ENCODE measurements around the gene FBLN5.

FBLN5 gene

DNA sequence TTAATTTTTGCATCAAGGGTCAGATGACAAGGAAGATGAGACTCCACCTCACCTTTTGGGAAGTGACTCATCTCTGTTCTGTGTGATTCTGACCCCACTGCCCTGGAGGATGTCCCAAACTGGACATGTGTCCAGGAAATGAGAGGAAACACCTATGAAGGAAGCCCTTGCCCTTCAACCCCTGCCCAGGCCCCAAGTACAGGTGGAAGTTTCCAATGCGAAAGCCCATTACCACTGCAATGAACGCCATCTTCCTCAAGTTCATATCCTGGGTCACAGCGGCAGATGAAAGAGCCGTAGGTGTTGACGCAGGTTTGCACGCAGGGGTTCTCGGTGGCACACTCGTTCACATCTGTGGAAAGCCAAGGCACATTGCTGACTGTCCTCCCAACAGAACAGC is 60.5 kb downstream of the FBLN5 start:
- no peaks in the 10 kb centered on the region for H3K27me3 ChIP-seq (ENCODE audit: control insufficient read depth in 2 of 2, insufficient read depth in 2 of 2, low read length in 2 of 2)
- no peaks in the 10 kb centered on the region for H3K36me3 ChIP-seq (ENCODE audit: control insufficient read depth in 2 of 2, insufficient read depth in 2 of 2, low read length in 2 of 2)
- peaks cover 0 to 5% of the 10 kb centered on the region in 2 donors for H3K4me1 ChIP-seq (ENCODE audit: control insufficient read depth in 2 of 2, insufficient read depth in 2 of 2, low read length in 2 of 2)
- H3K27ac ChIP-seq (ENCODE audit: low read depth in 2 of 2, low read length in 2 of 2) = no peak overlapping the region
- no peak overlapping the region for H3K4me3 ChIP-seq (ENCODE audit: low read length in 2 of 2)
- H3K9ac ChIP-seq (ENCODE audit: low read depth in 1 of 2, low read length in 2 of 2) = no peak overlapping the region
- H3K9me3 ChIP-seq (ENCODE audit: control insufficient read depth in 2 of 2, low read length in 2 of 2) = no peaks in the 10 kb centered on the region

DNA sequence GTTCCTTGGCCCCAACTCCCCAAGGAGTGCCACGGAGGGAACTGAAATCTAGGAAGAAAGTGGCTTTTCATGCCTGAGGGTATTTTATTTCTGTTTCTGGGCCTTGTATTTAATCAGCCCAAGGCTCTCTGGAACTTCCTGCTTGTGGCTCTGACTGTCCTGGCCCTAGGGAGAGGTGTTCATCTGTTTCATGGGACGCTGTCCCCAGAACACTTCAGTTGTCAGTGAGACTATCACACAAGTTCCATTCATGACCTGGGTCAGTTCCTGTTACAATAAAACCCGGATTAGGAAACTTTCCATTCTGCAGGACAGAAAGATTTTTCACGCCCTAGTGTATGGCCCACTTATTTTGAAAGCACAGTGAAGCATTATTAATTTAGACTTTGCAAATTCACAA is 61.7 kb downstream of the FBLN5 start:
- no peaks in the 10 kb centered on the region for H3K36me3 ChIP-seq (ENCODE audit: control insufficient read depth in 2 of 2, insufficient read depth in 2 of 2, low read length in 2 of 2)
- H3K9me3 ChIP-seq (ENCODE audit: control insufficient read depth in 2 of 2, low read length in 2 of 2) = no peaks in the 10 kb centered on the region
- H3K9ac ChIP-seq (ENCODE audit: low read depth in 1 of 2, low read length in 2 of 2) = no peak overlapping the region
- H3K4me1 ChIP-seq (ENCODE audit: control insufficient read depth in 2 of 2, insufficient read depth in 2 of 2, low read length in 2 of 2) = peaks cover 0 to 5% of the 10 kb centered on the region in 2 donors
- no peaks in the 10 kb centered on the region for H3K27me3 ChIP-seq (ENCODE audit: control insufficient read depth in 2 of 2, insufficient read depth in 2 of 2, low read length in 2 of 2)
- H3K4me3 ChIP-seq (ENCODE audit: low read length in 2 of 2) = no peak overlapping the region
- H3K27ac ChIP-seq (ENCODE audit: low read depth in 2 of 2, low read length in 2 of 2) = no peak overlapping the region

DNA sequence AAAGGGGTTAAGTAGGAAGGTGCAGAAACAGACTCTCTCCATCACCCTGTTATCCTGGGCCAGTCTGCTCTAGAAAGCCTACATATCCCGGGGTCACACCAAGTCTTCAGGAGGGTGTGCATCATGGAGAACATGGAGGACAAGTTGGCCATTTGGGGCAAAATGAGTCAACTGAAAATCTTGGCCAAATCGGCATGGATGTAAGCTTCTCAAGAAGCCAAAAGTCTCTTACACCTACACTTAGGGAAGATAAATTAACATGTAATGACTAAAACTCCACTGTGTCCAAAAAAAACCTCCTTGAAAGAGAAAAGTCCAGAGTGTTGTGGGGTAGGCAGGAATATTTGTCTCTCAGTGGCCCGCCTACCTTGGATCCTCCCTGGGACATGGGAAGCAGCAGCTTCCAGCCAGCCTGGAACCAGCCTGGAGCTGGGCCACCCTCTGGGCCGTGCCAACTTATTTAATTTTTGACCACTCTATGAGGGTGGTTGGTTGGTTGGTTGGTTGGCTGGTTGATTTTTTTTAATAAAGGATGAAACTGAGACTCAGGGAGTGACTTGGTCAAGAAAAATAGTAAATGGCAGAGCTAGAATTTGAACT is 62.3 kb downstream of the FBLN5 start:
- peaks cover 0 to 5% of the 10 kb centered on the region in 2 donors for H3K4me1 ChIP-seq (ENCODE audit: control insufficient read depth in 2 of 2, insufficient read depth in 2 of 2, low read length in 2 of 2)

GRCh38 chr14:91884664-91885063 is 62.8 kb downstream of the FBLN5 start:
- Histone ChIP-seq H3K36me3 (ENCODE audit: control insufficient read depth in 2 of 2, insufficient read depth in 2 of 2, low read length in 2 of 2) (no peaks in the 10 kb centered on the region), H3K9me3 (ENCODE audit: control insufficient read depth in 2 of 2, low read length in 2 of 2) (no peaks in the 10 kb centered on the region), H3K4me1 (ENCODE audit: control insufficient read depth in 2 of 2, insufficient read depth in 2 of 2, low read length in 2 of 2) (peaks cover 0 to 3% of the 10 kb centered on the region in 2 donors), H3K9ac (ENCODE audit: low read depth in 1 of 2, low read length in 2 of 2) (no peak overlapping the region), H3K4me3 (ENCODE audit: low read length in 2 of 2) (no peak overlapping the region), H3K27ac (ENCODE audit: low read depth in 2 of 2, low read length in 2 of 2) (no peak overlapping the region), H3K27me3 (ENCODE audit: control insufficient read depth in 2 of 2, insufficient read depth in 2 of 2, low read length in 2 of 2) (no peaks in the 10 kb centered on the region)

More for the DNA sequence above, 62.3 kb downstream of the FBLN5 start:
- Histone ChIP-seq H3K27me3 (ENCODE audit: control insufficient read depth in 2 of 2, insufficient read depth in 2 of 2, low read length in 2 of 2) (no peaks in the 10 kb centered on the region), H3K9me3 (ENCODE audit: control insufficient read depth in 2 of 2, low read length in 2 of 2) (no peaks in the 10 kb centered on the region), H3K4me3 (ENCODE audit: low read length in 2 of 2) (no peak overlapping the region), H3K36me3 (ENCODE audit: control insufficient read depth in 2 of 2, insufficient read depth in 2 of 2, low read length in 2 of 2) (no peaks in the 10 kb centered on the region), H3K9ac (ENCODE audit: low read depth in 1 of 2, low read length in 2 of 2) (no peak overlapping the region), H3K27ac (ENCODE audit: low read depth in 2 of 2, low read length in 2 of 2) (no peak overlapping the region)

DNA sequence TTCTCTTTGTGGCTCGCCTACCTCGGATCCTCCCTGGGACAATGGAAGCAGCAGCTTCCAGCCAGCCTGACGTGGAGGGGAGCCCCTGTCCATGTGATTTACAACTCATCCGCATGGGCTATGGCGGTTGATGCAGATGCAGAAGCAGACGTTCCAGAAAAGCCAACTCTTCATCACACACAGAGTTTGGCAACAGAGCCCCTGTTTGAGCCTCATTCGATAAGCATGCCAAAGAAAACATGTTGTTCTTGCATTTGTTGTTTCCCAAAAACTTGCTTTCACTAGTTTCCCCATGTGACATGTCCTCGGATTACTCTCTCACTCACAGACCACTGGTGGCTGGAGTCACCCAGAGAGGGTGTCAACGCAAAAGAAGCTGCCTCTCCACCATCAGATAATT is 63.7 kb downstream of the FBLN5 start:
- H3K4me1 ChIP-seq (ENCODE audit: control insufficient read depth in 2 of 2, insufficient read depth in 2 of 2, low read length in 2 of 2) = no peaks in the 10 kb centered on the region
- no peaks in the 10 kb centered on the region for H3K36me3 ChIP-seq (ENCODE audit: control insufficient read depth in 2 of 2, insufficient read depth in 2 of 2, low read length in 2 of 2)
- no peak overlapping the region for H3K9ac ChIP-seq (ENCODE audit: low read depth in 1 of 2, low read length in 2 of 2)
- no peak overlapping the region for H3K4me3 ChIP-seq (ENCODE audit: low read length in 2 of 2)
- no peaks in the 10 kb centered on the region for H3K9me3 ChIP-seq (ENCODE audit: control insufficient read depth in 2 of 2, low read length in 2 of 2)
- H3K27me3 ChIP-seq (ENCODE audit: control insufficient read depth in 2 of 2, insufficient read depth in 2 of 2, low read length in 2 of 2) = no peaks in the 10 kb centered on the region
- no peak overlapping the region for H3K27ac ChIP-seq (ENCODE audit: low read depth in 2 of 2, low read length in 2 of 2)

DNA sequence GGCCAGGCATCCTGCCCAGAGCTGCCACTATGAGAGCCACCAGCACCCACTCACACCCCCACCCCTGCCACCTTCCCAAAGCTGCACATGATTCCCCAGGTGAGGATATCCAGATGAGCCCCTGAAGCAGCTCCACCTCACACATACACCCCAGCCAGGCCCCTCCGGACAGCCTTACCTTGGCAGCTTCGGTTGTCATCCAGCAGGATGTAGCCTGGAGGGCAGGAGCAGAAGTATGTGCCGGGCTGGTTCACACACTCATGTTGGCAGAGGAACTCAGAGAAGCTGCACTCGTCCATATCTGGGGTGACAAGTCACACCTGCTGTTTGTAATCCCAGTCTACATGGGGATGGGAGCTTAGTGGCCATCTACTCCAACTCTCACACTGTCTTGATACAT is 64.7 kb downstream of the FBLN5 start:
- Histone ChIP-seq H3K4me1 (ENCODE audit: control insufficient read depth in 2 of 2, insufficient read depth in 2 of 2, low read length in 2 of 2) (no peaks in the 10 kb centered on the region), H3K27me3 (ENCODE audit: control insufficient read depth in 2 of 2, insufficient read depth in 2 of 2, low read length in 2 of 2) (no peaks in the 10 kb centered on the region), H3K36me3 (ENCODE audit: control insufficient read depth in 2 of 2, insufficient read depth in 2 of 2, low read length in 2 of 2) (no peaks in the 10 kb centered on the region), H3K4me3 (ENCODE audit: low read length in 2 of 2) (no peak overlapping the region), H3K9ac (ENCODE audit: low read depth in 1 of 2, low read length in 2 of 2) (no peak overlapping the region), H3K27ac (ENCODE audit: low read depth in 2 of 2, low read length in 2 of 2) (no peak overlapping the region), H3K9me3 (ENCODE audit: control insufficient read depth in 2 of 2, low read length in 2 of 2) (no peaks in the 10 kb centered on the region)

DNA sequence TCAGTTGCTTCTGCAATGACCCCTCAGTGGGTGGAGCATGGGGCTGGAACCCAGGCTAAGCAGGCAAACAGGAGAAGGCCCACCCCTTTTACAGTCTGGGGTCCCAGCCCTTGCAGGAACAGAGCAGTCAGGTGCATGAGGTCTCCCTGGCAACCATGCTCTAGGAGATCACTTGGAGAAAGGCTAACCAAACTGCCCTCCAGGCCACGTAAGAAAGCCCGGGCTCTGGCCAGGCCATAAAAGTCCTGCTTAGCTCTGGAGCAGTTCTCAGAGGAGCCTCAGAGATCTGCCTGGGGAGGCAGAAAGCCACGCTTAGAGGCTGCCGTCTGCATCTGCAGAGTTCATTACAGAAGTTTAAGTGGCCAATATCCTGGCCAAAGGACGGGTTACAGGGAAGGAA is 65.1 kb downstream of the FBLN5 start:
- H3K4me3 ChIP-seq (ENCODE audit: low read length in 2 of 2) = no peak overlapping the region
- H3K9ac ChIP-seq (ENCODE audit: low read depth in 1 of 2, low read length in 2 of 2) = no peak overlapping the region
- H3K27me3 ChIP-seq (ENCODE audit: control insufficient read depth in 2 of 2, insufficient read depth in 2 of 2, low read length in 2 of 2) = no peaks in the 10 kb centered on the region
- H3K27ac ChIP-seq (ENCODE audit: low read depth in 2 of 2, low read length in 2 of 2) = no peak overlapping the region
- no peaks in the 10 kb centered on the region for H3K9me3 ChIP-seq (ENCODE audit: control insufficient read depth in 2 of 2, low read length in 2 of 2)
- H3K36me3 ChIP-seq (ENCODE audit: control insufficient read depth in 2 of 2, insufficient read depth in 2 of 2, low read length in 2 of 2) = no peaks in the 10 kb centered on the region
- no peaks in the 10 kb centered on the region for H3K4me1 ChIP-seq (ENCODE audit: control insufficient read depth in 2 of 2, insufficient read depth in 2 of 2, low read length in 2 of 2)

GRCh38 chr14:91879196-91879595 is 68.3 kb downstream of the FBLN5 start:
- H3K27me3 ChIP-seq (ENCODE audit: control insufficient read depth in 2 of 2, insufficient read depth in 2 of 2, low read length in 2 of 2) = no peaks in the 10 kb centered on the region
- H3K36me3 ChIP-seq (ENCODE audit: control insufficient read depth in 2 of 2, insufficient read depth in 2 of 2, low read length in 2 of 2) = no peaks in the 10 kb centered on the region
- H3K27ac ChIP-seq (ENCODE audit: low read depth in 2 of 2, low read length in 2 of 2) = no peak overlapping the region
- H3K9me3 ChIP-seq (ENCODE audit: control insufficient read depth in 2 of 2, low read length in 2 of 2) = no peaks in the 10 kb centered on the region
- H3K4me3 ChIP-seq (ENCODE audit: low read length in 2 of 2) = no peak overlapping the region
- peaks cover 4 to 8% of the 10 kb centered on the region in 2 donors for H3K4me1 ChIP-seq (ENCODE audit: control insufficient read depth in 2 of 2, insufficient read depth in 2 of 2, low read length in 2 of 2)
- H3K9ac ChIP-seq (ENCODE audit: low read depth in 1 of 2, low read length in 2 of 2) = no peak overlapping the region

- no peaks in the 10 kb centered on the region for H3K9me3 ChIP-seq (ENCODE audit: control insufficient read depth in 2 of 2, low read length in 2 of 2)
- H3K36me3 ChIP-seq (ENCODE audit: control insufficient read depth in 2 of 2, insufficient read depth in 2 of 2, low read length in 2 of 2) = no peaks in the 10 kb centered on the region
- no peak overlapping the region for H3K4me3 ChIP-seq (ENCODE audit: low read length in 2 of 2)
- H3K9ac ChIP-seq (ENCODE audit: low read depth in 1 of 2, low read length in 2 of 2) = no peak overlapping the region
- no peak overlapping the region for H3K27ac ChIP-seq (ENCODE audit: low read depth in 2 of 2, low read length in 2 of 2)
- H3K4me1 ChIP-seq (ENCODE audit: control insufficient read depth in 2 of 2, insufficient read depth in 2 of 2, low read length in 2 of 2) = peaks cover 5 to 13% of the 10 kb centered on the region in 2 donors
- H3K27me3 ChIP-seq (ENCODE audit: control insufficient read depth in 2 of 2, insufficient read depth in 2 of 2, low read length in 2 of 2) = no peaks in the 10 kb centered on the region
Measured at GRCh38 chr14:91878274-91878673, 69.2 kb downstream of the FBLN5 start.

GRCh38 chr14:91877376-91877915 is 70.0 kb downstream of the FBLN5 start:
- Histone ChIP-seq H3K27me3 (ENCODE audit: control insufficient read depth in 2 of 2, insufficient read depth in 2 of 2, low read length in 2 of 2) (no peaks in the 10 kb centered on the region), H3K27ac (ENCODE audit: low read depth in 2 of 2, low read length in 2 of 2) (no peak overlapping the region), H3K9me3 (ENCODE audit: control insufficient read depth in 2 of 2, low read length in 2 of 2) (no peaks in the 10 kb centered on the region), H3K9ac (ENCODE audit: low read depth in 1 of 2, low read length in 2 of 2) (no peak overlapping the region), H3K4me1 (ENCODE audit: control insufficient read depth in 2 of 2, insufficient read depth in 2 of 2, low read length in 2 of 2) (peaks cover 12 to 19% of the 10 kb centered on the region in 2 donors), H3K36me3 (ENCODE audit: control insufficient read depth in 2 of 2, insufficient read depth in 2 of 2, low read length in 2 of 2) (no peaks in the 10 kb centered on the region), H3K4me3 (ENCODE audit: low read length in 2 of 2) (no peak overlapping the region)
